ENCODE results near the gene SLX4IP.

SLX4IP gene

DNA sequence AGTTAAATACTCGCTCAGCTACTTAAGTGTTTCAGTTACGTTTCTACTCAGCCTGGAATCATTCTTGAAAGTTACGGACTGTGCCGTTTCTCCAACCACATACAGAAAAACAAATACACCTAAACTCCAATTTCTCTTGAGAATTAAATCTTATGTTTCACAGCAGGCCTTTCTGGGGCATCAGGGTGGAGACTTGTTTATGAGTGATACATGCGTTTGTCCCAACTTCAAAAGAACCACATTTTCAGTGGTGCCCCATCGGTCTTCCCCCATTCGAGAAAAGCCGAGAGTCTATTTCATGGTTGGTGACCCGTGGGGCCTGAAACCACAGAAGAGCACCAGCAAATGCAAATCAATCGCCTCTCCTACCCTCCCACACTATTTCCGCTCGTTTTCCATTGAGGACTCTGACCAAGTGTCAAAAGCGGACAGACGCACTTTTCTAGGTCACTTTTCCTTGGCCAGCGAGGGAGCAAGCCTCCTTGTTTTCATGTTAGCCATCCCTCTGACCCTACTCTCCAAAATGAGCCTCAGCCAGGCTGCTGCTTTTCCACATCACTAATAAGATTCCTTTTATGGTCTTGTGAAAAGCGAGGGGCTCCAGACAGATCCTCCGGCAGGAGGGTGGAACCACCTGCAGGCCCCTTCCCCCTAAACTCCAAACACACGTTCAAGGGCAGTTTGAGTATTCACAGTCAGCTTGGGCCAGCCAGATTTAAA is 235.6 kb downstream of the SLX4IP start:
- Histone ChIP-seq H3K4me3 (peak overlapping the region; percentile 88 to 90), H3K4me1 (peaks cover 0 to 50% (median 42%) of the 10 kb centered on the region in 4 donors), H3K27me3 (no peaks in the 10 kb centered on the region), H3K36me3 (peaks cover 19 to 30% (median 25%) of the 10 kb centered on the region in 3 donors), H3K9me3 (no peaks in the 10 kb centered on the region), H3K27ac (peak overlapping the region; percentile 99)
- DNase-seq, result no peak
- intact Hi-C loops (cut with DNase I; ENCODE audit: low total_unique reads), result loop anchor here (5.0 to 10.0 kb wide), 6 partner anchors 118 to 874 kb away; partner anchors contain the start of genes MKKS and SLX4IP
- TF ChIP-seq, protein P1, sequence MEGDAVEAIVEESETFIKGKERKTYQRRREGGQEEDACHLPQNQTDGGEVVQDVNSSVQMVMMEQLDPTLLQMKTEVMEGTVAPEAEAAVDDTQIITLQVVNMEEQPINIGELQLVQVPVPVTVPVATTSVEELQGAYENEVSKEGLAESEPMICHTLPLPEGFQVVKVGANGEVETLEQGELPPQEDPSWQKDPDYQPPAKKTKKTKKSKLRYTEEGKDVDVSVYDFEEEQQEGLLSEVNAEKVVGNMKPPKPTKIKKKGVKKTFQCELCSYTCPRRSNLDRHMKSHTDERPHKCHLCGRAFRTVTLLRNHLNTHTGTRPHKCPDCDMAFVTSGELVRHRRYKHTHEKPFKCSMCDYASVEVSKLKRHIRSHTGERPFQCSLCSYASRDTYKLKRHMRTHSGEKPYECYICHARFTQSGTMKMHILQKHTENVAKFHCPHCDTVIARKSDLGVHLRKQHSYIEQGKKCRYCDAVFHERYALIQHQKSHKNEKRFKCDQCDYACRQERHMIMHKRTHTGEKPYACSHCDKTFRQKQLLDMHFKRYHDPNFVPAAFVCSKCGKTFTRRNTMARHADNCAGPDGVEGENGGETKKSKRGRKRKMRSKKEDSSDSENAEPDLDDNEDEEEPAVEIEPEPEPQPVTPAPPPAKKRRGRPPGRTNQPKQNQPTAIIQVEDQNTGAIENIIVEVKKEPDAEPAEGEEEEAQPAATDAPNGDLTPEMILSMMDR (IDR thresholded peaks at IDR 0.05), result no peak

DNA sequence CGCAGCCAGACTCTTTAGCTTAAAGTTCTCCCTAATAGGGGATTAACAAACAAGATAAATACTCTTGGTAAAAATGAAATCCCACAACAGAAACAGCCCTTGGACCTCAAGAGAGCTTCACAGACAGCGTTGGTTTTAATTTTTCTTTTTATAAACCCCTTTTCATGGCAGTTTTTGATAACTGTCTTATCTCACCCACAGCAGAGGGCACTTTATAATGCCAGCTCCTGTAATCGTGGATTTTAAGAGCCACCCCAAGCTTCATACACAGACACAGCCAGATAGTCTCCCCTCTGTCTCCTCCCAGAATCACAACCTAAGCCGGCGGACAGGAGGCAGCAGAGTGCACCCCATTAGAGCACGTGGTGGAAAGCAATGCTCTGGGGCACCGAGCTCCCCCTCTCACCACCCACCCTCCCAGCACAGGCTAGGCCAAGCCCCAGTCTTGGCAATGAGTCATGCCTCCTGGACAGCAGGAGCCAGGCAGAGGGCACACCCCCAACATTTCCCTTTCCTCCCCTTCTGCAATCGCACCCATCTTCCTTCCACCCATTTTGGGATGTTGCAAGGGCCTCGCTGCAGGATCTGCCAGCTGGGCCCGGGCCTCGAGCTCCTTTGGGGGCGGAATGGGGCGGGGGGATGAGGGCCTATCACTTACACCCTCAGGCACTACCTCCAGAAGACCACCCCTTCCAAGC is 236.3 kb downstream of the SLX4IP start:
- TF ChIP-seq, protein P1 (IDR thresholded peaks at IDR 0.05), result peak; percentile 55 to 64
- H3K4me3 ChIP-seq, result peak overlapping the region; percentile 88 to 90
- peaks cover 0 to 45% (median 37%) of the 10 kb centered on the region in 4 donors for H3K4me1 ChIP-seq
- intact Hi-C loops (cut with DNase I; ENCODE audit: low total_unique reads), result loop anchor here (5.0 to 10.0 kb wide), 6 partner anchors 119 to 873 kb away; partner anchors contain the start of genes MKKS and SLX4IP
- peak; percentile 94 to 96 for DNase-seq
- H3K27me3 ChIP-seq, result no peaks in the 10 kb centered on the region
- H3K36me3 ChIP-seq, result peaks cover 19 to 30% (median 25%) of the 10 kb centered on the region in 3 donors
- peak overlapping the region; percentile 99 for H3K27ac ChIP-seq
- no peaks in the 10 kb centered on the region for H3K9me3 ChIP-seq

DNA sequence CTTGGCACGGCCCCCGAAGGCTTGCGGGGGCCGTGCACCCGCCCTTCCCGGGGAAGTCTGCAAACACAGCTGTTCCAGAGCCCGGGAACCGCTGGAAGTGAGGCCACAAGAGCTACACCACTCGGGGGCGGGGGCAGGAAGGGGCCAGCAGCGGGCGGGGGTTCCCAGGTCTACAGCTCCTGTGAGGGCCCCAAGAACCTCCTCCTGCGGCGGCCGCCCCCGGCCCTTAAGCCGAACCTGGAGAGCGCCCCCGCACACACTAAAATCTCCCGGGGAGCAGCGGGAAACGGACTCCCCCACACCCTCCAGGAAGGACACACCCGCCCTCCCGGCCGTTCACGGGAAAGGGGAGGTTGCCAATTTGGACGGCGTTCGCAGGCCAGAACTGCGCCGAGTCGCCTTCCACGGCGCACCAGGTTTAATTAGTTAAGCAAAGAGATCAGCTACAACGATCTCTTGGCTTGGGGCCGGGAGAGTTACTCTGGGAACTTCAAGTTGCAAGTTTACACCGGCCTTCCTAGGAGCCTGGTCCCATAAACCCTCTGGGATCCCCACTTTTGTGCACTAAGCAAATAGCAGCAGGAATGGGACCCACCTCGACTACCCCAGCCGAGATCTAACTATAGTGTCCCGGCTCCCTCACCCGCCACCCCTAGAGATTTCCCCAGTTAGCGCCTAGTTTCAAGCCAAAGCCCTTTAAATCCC is 237.0 kb downstream of the SLX4IP start:
- Histone ChIP-seq H3K36me3 (peaks cover 19 to 30% (median 25%) of the 10 kb centered on the region in 3 donors), H3K4me1 (peaks cover 0 to 38% (median 30%) of the 10 kb centered on the region in 4 donors), H3K4me3 (peak overlapping the region; percentile 88 to 90), H3K27me3 (no peaks in the 10 kb centered on the region), H3K9me3 (no peaks in the 10 kb centered on the region), H3K27ac (peak overlapping the region; percentile 99)
- TF ChIP-seq, protein P1 (IDR thresholded peaks at IDR 0.05), result no peak
- intact Hi-C loops (cut with DNase I; ENCODE audit: low total_unique reads), result loop anchor here (5.0 to 10.0 kb wide), 6 partner anchors 120 to 873 kb away; partner anchors contain the start of genes MKKS and SLX4IP
- DNase-seq, result peak; percentile 88 to 89

DNA sequence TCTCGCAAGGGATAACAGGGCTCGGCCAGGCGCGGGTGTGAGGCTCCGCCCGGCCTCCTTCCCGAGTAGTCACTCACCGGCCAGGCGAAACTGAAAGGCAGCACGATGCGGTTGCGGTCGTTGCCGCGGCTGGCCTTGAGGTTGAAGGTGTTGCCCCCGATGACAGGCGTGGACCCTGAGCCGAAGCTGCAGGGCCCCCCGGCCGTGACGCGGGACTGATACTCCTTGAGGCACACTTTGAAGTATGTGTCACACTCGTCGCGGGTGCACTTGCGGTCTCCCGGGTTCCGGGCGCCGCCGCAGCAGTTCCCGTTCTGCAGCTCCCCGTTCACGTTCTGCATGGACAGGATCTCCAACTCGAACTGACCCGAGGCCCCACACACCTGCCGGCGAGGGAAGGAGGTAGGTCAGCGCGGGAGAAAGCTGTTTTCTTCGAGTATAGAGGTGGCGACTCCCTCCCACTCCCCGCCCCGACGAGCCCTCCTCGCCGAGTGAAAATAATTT is 237.6 kb downstream of the SLX4IP start:
- H3K9me3 ChIP-seq, result no peaks in the 10 kb centered on the region
- H3K36me3 ChIP-seq, result peaks cover 19 to 26% (median 23%) of the 10 kb centered on the region in 3 donors
- H3K27ac ChIP-seq, result peak overlapping the region; percentile 99
- peak overlapping the region; percentile 88 to 90 for H3K4me3 ChIP-seq
- DNase-seq, result peak; percentile 58 to 80
- H3K27me3 ChIP-seq, result no peaks in the 10 kb centered on the region
- H3K4me1 ChIP-seq, result peaks cover 0 to 32% (median 24%) of the 10 kb centered on the region in 4 donors
- TF ChIP-seq, protein P1 (IDR thresholded peaks at IDR 0.05), result no peak
- intact Hi-C loops (cut with DNase I; ENCODE audit: low total_unique reads), result loop anchor here (5.0 to 10.0 kb wide), 6 partner anchors 120 to 872 kb away; partner anchors contain the start of genes MKKS and SLX4IP
